Measurements from ENCODE around the gene NFATC2.
A peak's percentile ranks its signal among the peaks of the same experiment; 100 is the strongest.

The NFATC2 gene

DNA sequence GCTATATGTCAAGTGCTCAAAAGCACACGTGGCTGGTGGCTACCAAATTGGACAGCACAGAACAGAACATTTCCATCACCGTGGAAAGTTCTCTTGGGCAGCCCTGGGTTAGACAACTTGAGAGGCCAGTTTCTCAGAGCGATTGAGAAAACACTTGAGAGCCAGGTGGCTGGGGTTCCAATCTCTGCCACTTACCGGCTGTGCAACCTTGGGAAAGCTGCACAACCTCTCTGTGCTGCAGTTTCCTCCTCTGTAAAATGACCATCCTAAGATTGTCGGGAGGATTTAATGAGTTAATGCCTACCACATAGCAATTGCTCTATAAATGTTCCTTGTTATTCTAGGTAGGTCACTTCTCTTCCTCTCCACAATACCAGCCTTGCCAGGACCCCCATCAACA is 25.1 kb upstream of the NFATC2 start:
- H3K36me3 ChIP-seq (ENCODE audit: insufficient read depth, low read length) = no peaks in the 10 kb centered on the region
- H3K79me2 ChIP-seq (ENCODE audit: control insufficient read depth, insufficient read depth, low read length, unreplicated experiment) = no peaks in the 10 kb centered on the region
- H3K4me1 ChIP-seq (ENCODE audit: control insufficient read depth, insufficient read depth, low read length, unreplicated experiment) = peaks cover 16% of the 10 kb centered on the region
- H3K27ac ChIP-seq (ENCODE audit: low read depth, low read length) = no peak overlapping the region
- 0 out of 2 replicates have a peak, but pooled peaks cover 4% of the 10 kb centered on the region for H3K27me3 ChIP-seq (ENCODE audit: insufficient read depth, low read length)
- H2AFZ ChIP-seq (ENCODE audit: low read length, unreplicated experiment) = no peak overlapping the region
- no peak overlapping the region for H3K4me3 ChIP-seq (ENCODE audit: low read depth, low read length)

GRCh38 chr20:51566594-51566993 is 24.1 kb upstream of the NFATC2 start:
- no peak overlapping the region for H3K4me3 ChIP-seq (ENCODE audit: low read depth, low read length)
- no peak overlapping the region for H2AFZ ChIP-seq (ENCODE audit: low read length, unreplicated experiment)
- peaks cover 19% of the 10 kb centered on the region for H3K4me1 ChIP-seq (ENCODE audit: control insufficient read depth, insufficient read depth, low read length, unreplicated experiment)
- no peaks in the 10 kb centered on the region for H3K36me3 ChIP-seq (ENCODE audit: insufficient read depth, low read length)
- no peak overlapping the region for H3K27ac ChIP-seq (ENCODE audit: low read depth, low read length)
- no peaks in the 10 kb centered on the region for H3K79me2 ChIP-seq (ENCODE audit: control insufficient read depth, insufficient read depth, low read length, unreplicated experiment)
- H3K27me3 ChIP-seq (ENCODE audit: insufficient read depth, low read length) = 0 out of 2 replicates have a peak, but pooled peaks cover 4% of the 10 kb centered on the region

DNA sequence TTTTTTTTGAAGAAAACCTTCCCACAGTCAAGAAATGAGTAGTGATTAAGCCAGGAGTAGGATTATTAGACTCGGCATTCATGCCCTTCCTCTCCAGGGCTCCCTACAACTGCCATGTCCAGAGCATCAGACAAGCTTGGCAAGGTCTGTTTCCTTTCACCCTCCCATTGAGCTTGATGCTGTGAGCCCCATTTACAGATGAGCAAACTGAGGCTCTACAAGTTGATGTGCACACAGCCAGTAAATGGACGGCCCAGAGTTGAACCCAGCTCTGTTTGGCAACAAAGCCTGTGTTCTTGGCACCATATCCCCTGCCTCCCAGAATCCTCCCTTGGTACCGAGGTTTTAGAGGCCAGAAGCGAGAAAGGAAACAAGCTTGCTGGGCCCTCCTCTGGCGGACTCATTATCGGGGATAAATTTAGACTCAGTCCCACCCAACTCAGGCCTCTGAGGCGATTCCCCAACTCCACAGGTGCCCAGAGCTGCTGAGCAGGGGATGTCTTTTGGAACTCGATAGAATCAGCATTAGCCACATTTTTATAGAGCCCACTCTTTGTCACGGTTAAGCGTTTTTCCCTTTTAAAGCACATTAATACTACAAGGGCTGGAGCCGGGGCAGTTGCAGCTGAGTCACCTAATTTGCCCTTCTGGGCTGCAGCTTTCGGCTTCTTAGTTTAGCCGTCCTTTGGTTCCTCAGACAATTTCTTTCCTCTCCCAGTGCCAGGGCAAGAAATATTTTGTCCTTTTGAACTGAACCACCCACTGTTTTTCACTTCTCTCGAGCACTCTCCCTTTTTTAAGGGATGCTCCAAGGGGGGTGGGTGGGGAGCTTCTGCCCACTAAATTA is 23.0 kb upstream of the NFATC2 start:
- Histone ChIP-seq H3K4me3 (ENCODE audit: low read depth, low read length) (peak overlapping the region; percentile 48), H3K79me2 (ENCODE audit: control insufficient read depth, insufficient read depth, low read length, unreplicated experiment) (no peaks in the 10 kb centered on the region), H3K4me1 (ENCODE audit: control insufficient read depth, insufficient read depth, low read length, unreplicated experiment) (peaks cover 24% of the 10 kb centered on the region), H2AFZ (ENCODE audit: low read length, unreplicated experiment) (no peak overlapping the region), H3K36me3 (ENCODE audit: insufficient read depth, low read length) (no peaks in the 10 kb centered on the region), H3K27me3 (ENCODE audit: insufficient read depth, low read length) (0 out of 2 replicates have a peak, but pooled peaks cover 4% of the 10 kb centered on the region), H3K27ac (ENCODE audit: low read depth, low read length) (no peak overlapping the region)

GRCh38 chr20:51563486-51564332 is 21.2 kb upstream of the NFATC2 start:
- Histone ChIP-seq H3K27me3 (ENCODE audit: insufficient read depth, low read length) (0 out of 2 replicates have a peak, but pooled peaks cover under 1% of the 10 kb centered on the region), H2AFZ (ENCODE audit: low read length, unreplicated experiment) (no peak overlapping the region), H3K36me3 (ENCODE audit: insufficient read depth, low read length) (no peaks in the 10 kb centered on the region), H3K4me3 (ENCODE audit: low read depth, low read length) (peak overlapping the region; percentile 78), H3K79me2 (ENCODE audit: control insufficient read depth, insufficient read depth, low read length, unreplicated experiment) (no peaks in the 10 kb centered on the region), H3K27ac (ENCODE audit: low read depth, low read length) (peak overlapping the region; percentile 89), H3K4me1 (ENCODE audit: control insufficient read depth, insufficient read depth, low read length, unreplicated experiment) (peaks cover 28% of the 10 kb centered on the region)

DNA sequence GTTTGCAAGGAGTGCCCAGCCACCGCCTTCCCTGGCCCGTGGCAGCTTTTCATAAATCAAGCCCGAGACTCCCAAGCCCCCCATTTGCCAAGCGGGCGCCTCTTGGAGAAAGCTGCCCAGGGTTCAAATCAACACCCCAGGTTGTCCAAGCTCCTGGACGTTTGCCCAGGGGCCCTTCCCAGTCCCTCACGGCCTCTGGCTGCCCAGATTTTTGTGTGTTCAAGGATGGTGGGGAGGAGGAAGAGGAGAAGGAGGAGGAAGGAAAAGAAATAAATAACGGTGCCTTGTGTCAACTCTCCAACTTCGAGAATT is 20.6 kb upstream of the NFATC2 start:
- Histone ChIP-seq H3K27ac (ENCODE audit: low read depth, low read length) (peak overlapping the region; percentile 89), H2AFZ (ENCODE audit: low read length, unreplicated experiment) (peak overlapping the region; percentile 54), H3K27me3 (ENCODE audit: insufficient read depth, low read length) (no peaks in the 10 kb centered on the region), H3K36me3 (ENCODE audit: insufficient read depth, low read length) (no peaks in the 10 kb centered on the region), H3K79me2 (ENCODE audit: control insufficient read depth, insufficient read depth, low read length, unreplicated experiment) (no peaks in the 10 kb centered on the region), H3K4me3 (ENCODE audit: low read depth, low read length) (peak overlapping the region; percentile 78), H3K4me1 (ENCODE audit: control insufficient read depth, insufficient read depth, low read length, unreplicated experiment) (peaks cover 28% of the 10 kb centered on the region)

- Histone ChIP-seq H3K27ac (ENCODE audit: low read depth, low read length) (peak overlapping the region; percentile 89), H3K27me3 (ENCODE audit: insufficient read depth, low read length) (no peaks in the 10 kb centered on the region), H3K4me3 (ENCODE audit: low read depth, low read length) (peak overlapping the region; percentile 78), H3K79me2 (ENCODE audit: control insufficient read depth, insufficient read depth, low read length, unreplicated experiment) (no peaks in the 10 kb centered on the region), H3K36me3 (ENCODE audit: insufficient read depth, low read length) (no peaks in the 10 kb centered on the region), H3K4me1 (ENCODE audit: control insufficient read depth, insufficient read depth, low read length, unreplicated experiment) (peaks cover 28% of the 10 kb centered on the region), H2AFZ (ENCODE audit: low read length, unreplicated experiment) (peak overlapping the region; percentile 54)
These were observed 20.0 kb upstream of the NFATC2 start for GRCh38 chr20:51562332-51563173.

GRCh38 chr20:51562027-51562331 is 19.5 kb upstream of the NFATC2 start:
- Histone ChIP-seq H3K36me3 (ENCODE audit: insufficient read depth, low read length) (no peaks in the 10 kb centered on the region), H3K4me1 (ENCODE audit: control insufficient read depth, insufficient read depth, low read length, unreplicated experiment) (peaks cover 28% of the 10 kb centered on the region), H3K4me3 (ENCODE audit: low read depth, low read length) (peak overlapping the region; percentile 78), H2AFZ (ENCODE audit: low read length, unreplicated experiment) (no peak overlapping the region), H3K27me3 (ENCODE audit: insufficient read depth, low read length) (no peaks in the 10 kb centered on the region), H3K27ac (ENCODE audit: low read depth, low read length) (peak overlapping the region; percentile 89), H3K79me2 (ENCODE audit: control insufficient read depth, insufficient read depth, low read length, unreplicated experiment) (no peaks in the 10 kb centered on the region)

- Histone ChIP-seq H2AFZ (ENCODE audit: low read length, unreplicated experiment) (no peak overlapping the region), H3K4me3 (ENCODE audit: low read depth, low read length) (peak overlapping the region; percentile 78), H3K27ac (ENCODE audit: low read depth, low read length) (no peak overlapping the region), H3K4me1 (ENCODE audit: control insufficient read depth, insufficient read depth, low read length, unreplicated experiment) (peaks cover 28% of the 10 kb centered on the region), H3K79me2 (ENCODE audit: control insufficient read depth, insufficient read depth, low read length, unreplicated experiment) (no peaks in the 10 kb centered on the region), H3K36me3 (ENCODE audit: insufficient read depth, low read length) (no peaks in the 10 kb centered on the region), H3K27me3 (ENCODE audit: insufficient read depth, low read length) (no peaks in the 10 kb centered on the region)
These were observed 18.2 kb upstream of the NFATC2 start for GRCh38 chr20:51560550-51561307.

GRCh38 chr20:51560042-51560441 is 17.5 kb upstream of the NFATC2 start:
- no peaks in the 10 kb centered on the region for H3K27me3 ChIP-seq (ENCODE audit: insufficient read depth, low read length)
- no peaks in the 10 kb centered on the region for H3K36me3 ChIP-seq (ENCODE audit: insufficient read depth, low read length)
- no peak overlapping the region for H2AFZ ChIP-seq (ENCODE audit: low read length, unreplicated experiment)
- H3K4me1 ChIP-seq (ENCODE audit: control insufficient read depth, insufficient read depth, low read length, unreplicated experiment) = peaks cover 25% of the 10 kb centered on the region
- no peak overlapping the region for H3K4me3 ChIP-seq (ENCODE audit: low read depth, low read length)
- no peak overlapping the region for H3K27ac ChIP-seq (ENCODE audit: low read depth, low read length)
- no peaks in the 10 kb centered on the region for H3K79me2 ChIP-seq (ENCODE audit: control insufficient read depth, insufficient read depth, low read length, unreplicated experiment)

Measured in ACC112 (cell line).